ENCODE data around the gene MRPS18B. TPM values are rescaled to one million over a fixed set of nuclear protein-coding genes. Genes with fewer than 3 reads are reported as not detected.
A peak's percentile ranks its signal among the peaks of the same experiment; 100 is the strongest.
"Not testable (repeated sequence)": the region's sequence is repeated elsewhere in the genome, so short reads cannot be mapped to it uniquely, and the experiment has no call there.

MRPS18B gene
- total RNA-seq, 1 donor from 2014 or later, result 36.6 TPM

- Mint-ChIP-seq H3K36me3 (ENCODE audit: unreplicated experiment) (peaks cover 46% of the 10 kb centered on the region), H3K9me3 (ENCODE audit: unreplicated experiment) (no peaks in the 10 kb centered on the region), H3K27ac (ENCODE audit: unreplicated experiment) (no peak overlapping the region), H3K4me3 (ENCODE audit: unreplicated experiment) (no peak overlapping the region), H3K27me3 (ENCODE audit: unreplicated experiment) (no peaks in the 10 kb centered on the region), H3K4me1 (ENCODE audit: unreplicated experiment) (no peaks in the 10 kb centered on the region)
- TF ChIP-seq CTCF (IDR thresholded peaks at IDR 0.05), result no peak
- no peak for DNase-seq (ENCODE audit: extremely low spot score, unreplicated experiment)
Measured at GRCh38 chr6:30589754-30590358, 27.8 kb upstream of the MRPS18B start.

- DNase-seq (ENCODE audit: extremely low spot score, unreplicated experiment), result no peak
- Mint-ChIP-seq H3K36me3 (ENCODE audit: unreplicated experiment) (peaks cover 44% of the 10 kb centered on the region), H3K4me1 (ENCODE audit: unreplicated experiment) (no peaks in the 10 kb centered on the region), H3K9me3 (ENCODE audit: unreplicated experiment) (no peaks in the 10 kb centered on the region), H3K4me3 (ENCODE audit: unreplicated experiment) (no peak overlapping the region), H3K27ac (ENCODE audit: unreplicated experiment) (no peak overlapping the region), H3K27me3 (ENCODE audit: unreplicated experiment) (no peaks in the 10 kb centered on the region)
- TF ChIP-seq CTCF (IDR thresholded peaks at IDR 0.05), result no peak
Measured at GRCh38 chr6:30590509-30590908, 27.1 kb upstream of the MRPS18B start.

GRCh38 chr6:30591008-30591407 is 26.6 kb upstream of the MRPS18B start:
- no peak for DNase-seq (ENCODE audit: extremely low spot score, unreplicated experiment)
- Mint-ChIP-seq H3K4me1 (ENCODE audit: unreplicated experiment) (no peaks in the 10 kb centered on the region), H3K4me3 (ENCODE audit: unreplicated experiment) (no peak overlapping the region), H3K36me3 (ENCODE audit: unreplicated experiment) (peaks cover 39% of the 10 kb centered on the region), H3K27me3 (ENCODE audit: unreplicated experiment) (no peaks in the 10 kb centered on the region), H3K9me3 (ENCODE audit: unreplicated experiment) (no peaks in the 10 kb centered on the region), H3K27ac (ENCODE audit: unreplicated experiment) (no peak overlapping the region)
- TF ChIP-seq CTCF (IDR thresholded peaks at IDR 0.05), result no peak

GRCh38 chr6:30592287-30592686 is 25.4 kb upstream of the MRPS18B start:
- Mint-ChIP-seq H3K4me3 (ENCODE audit: unreplicated experiment) (no peak overlapping the region), H3K9me3 (ENCODE audit: unreplicated experiment) (no peaks in the 10 kb centered on the region), H3K27me3 (ENCODE audit: unreplicated experiment) (no peaks in the 10 kb centered on the region), H3K36me3 (ENCODE audit: unreplicated experiment) (peaks cover 31% of the 10 kb centered on the region), H3K4me1 (ENCODE audit: unreplicated experiment) (no peaks in the 10 kb centered on the region), H3K27ac (ENCODE audit: unreplicated experiment) (no peak overlapping the region)
- DNase-seq (ENCODE audit: extremely low spot score, unreplicated experiment), result no peak
- no peak for TF ChIP-seq CTCF (IDR thresholded peaks at IDR 0.05)

- not testable (repeated sequence) for H3K36me3 Mint-ChIP-seq (ENCODE audit: unreplicated experiment); H3K4me1 Mint-ChIP-seq (ENCODE audit: unreplicated experiment); H3K4me3 Mint-ChIP-seq (ENCODE audit: unreplicated experiment); H3K9me3 Mint-ChIP-seq (ENCODE audit: unreplicated experiment); H3K27me3 Mint-ChIP-seq (ENCODE audit: unreplicated experiment)
- peak overlapping the region; percentile 32 for H3K27ac Mint-ChIP-seq (ENCODE audit: unreplicated experiment)
- DNase-seq (ENCODE audit: extremely low spot score, unreplicated experiment), result peak; percentile 90
- peak; percentile 76 for TF ChIP-seq CTCF (IDR thresholded peaks at IDR 0.05)
Measured at GRCh38 chr6:30597315-30598144, 20.1 kb upstream of the MRPS18B start.

All from osteocyte (in vitro differentiated cells).